K562 (cell line): ENCODE data around the gene PUM2. TPM values are rescaled to one million over a fixed set of nuclear protein-coding genes. Genes with fewer than 3 reads are reported as not detected.

Experiments used
- ARID3B ChIP-seq: fragments of 250-450 bp; sonication (Bioruptor Pico); IDR thresholded peaks from 2 replicates; pipeline ENCODE4 v1.4.0; 2020; ENCODE audit warnings: borderline replicate concordance
- DDX20 ChIP-seq: fragments of 450-650 bp; IDR thresholded peaks from 2 replicates; pipeline ENCODE4 v1.6.1; 2016; ENCODE audit warnings: missing genetic modification characterization, low read depth, mild to moderate bottlenecking, missing compliant biosample characterization, moderate library complexity
- GTF2B ChIP-seq: IDR thresholded peaks from 2 replicates; pipeline ENCODE4 v1.6.1; 2011; ENCODE audit not compliant: insufficient read length; ENCODE audit errors: extremely low read depth
- MEF2D ChIP-seq: conservative IDR thresholded peaks from 2 replicates; pipeline ENCODE4 v1.6.1; 2016; ENCODE audit warnings: low read depth, missing genetic modification characterization, missing compliant biosample characterization
- PCBP1 ChIP-seq: fragments of 200-400 bp; formaldehyde crosslinking; IDR thresholded peaks from 2 replicates; pipeline ENCODE4 v1.6.1; 2018; ENCODE audit warnings: mild to moderate bottlenecking, low read depth, low read length; ENCODE audit not compliant: poor library complexity, severe bottlenecking
- RBM25 ChIP-seq: fragments of 200-400 bp; formaldehyde crosslinking; IDR thresholded peaks from 2 replicates; pipeline ENCODE4 v1.6.1; 2018; ENCODE audit warnings: low read length, low read depth, moderate library complexity; ENCODE audit not compliant: severe bottlenecking
- RFX1 ChIP-seq: fragments of 450-650 bp; IDR thresholded peaks from 2 replicates; pipeline ENCODE4 v1.6.1; 2016; ENCODE audit warnings: mild to moderate bottlenecking, moderate library complexity
- RREB1 ChIP-seq: fragments of 250-450 bp; sonication (Bioruptor Pico); IDR thresholded peaks from 2 replicates; pipeline ENCODE4 v1.4.0; 2020
- SMARCC2 ChIP-seq: fragments of 450-650 bp; IDR thresholded peaks from 2 replicates; pipeline ENCODE4 v1.6.1; 2017; ENCODE audit warnings: antibody characterized with exemption, moderate library complexity, mild to moderate bottlenecking, low read depth
- TRIM28 ChIP-seq: fragments of 450-650 bp; IDR thresholded peaks from 2 replicates; pipeline ENCODE4 v1.6.1; 2017
- UBTF ChIP-seq, 2 experiments: IDR thresholded peaks; 2 replicates each; pipeline ENCODE4 v1.6.1; 2012; ENCODE audit warnings: improper control_type of control experiment in 2 of 2, low read depth in 2 of 2, low read length in 2 of 2, borderline replicate concordance in 1 of 2
- XRCC4 ChIP-seq: IDR thresholded peaks from one replicate; pipeline ENCODE4 v1.6.1; 2011; ENCODE audit not compliant: insufficient read depth, insufficient read length; ENCODE audit errors: extremely low read depth
- ZBTB2 ChIP-seq: fragments of 450-650 bp; IDR thresholded peaks from 2 replicates; pipeline ENCODE4 v1.6.1; 2016; ENCODE audit warnings: antibody characterized with exemption
- ZNF217 ChIP-seq: sonication (generic); formaldehyde crosslinking; IDR thresholded peaks from 2 replicates; pipeline ENCODE4 v1.8.0; 2022; ENCODE audit warnings: mild to moderate bottlenecking, missing genetic modification reagents
- ZNF263 ChIP-seq: sonication (generic); formaldehyde crosslinking; IDR thresholded peaks from 2 replicates; pipeline ENCODE4 v1.8.0; 2022; ENCODE audit warnings: mild to moderate bottlenecking, missing genetic modification reagents, borderline replicate concordance
- polyA plus RNA-seq, 8 experiments: library from polyadenylated mRNA; depleted of rRNA in 4 of 8; stranded (reverse) in 5 of 8; unstranded in 3 of 8; fragments of >200 nt; fragmentation: Nextera tagmentation in 2 of 8; fragmentation: Illumina TruSeq in 1 of 8; extraction: Ambion mirVana in 2 of 8; extraction: Trizol in 1 of 8; gene quantifications; 2 replicates each; pipeline versions ENCODE4 v1.2.1 to v1.2.3, GENCODE V29; 2011 to 2014; ENCODE audit warnings: inconsistent platforms in 1 of 8, missing spikeins in 1 of 8
- total RNA-seq, 7 experiments: library from RNA; depleted of rRNA in 6 of 7; stranded (reverse); fragments of >200 nt in 6 of 7; fragmentation: Illumina TruSeq in 2 of 7; extraction: Trizol in 2 of 7; gene quantifications; 2 replicates each; pipeline versions ENCODE4 v1.2.1 to v1.2.3, GENCODE V29; 2011 to 2021; ENCODE audit warnings: low replicate concordance in 1 of 7

The PUM2 gene
- total and polyA plus RNA-seq, 9 of the 15 experiments (the other 6 are each of a cell fraction or from before 2014, with no cell fraction given), result 13.4 to 61.9 (median 28.3) TPM

GRCh38 chr2:20378891-20379519 is 28.4 kb upstream of the PUM2 start (continued):
- TF ChIP-seq XRCC4 (no peak), ZNF263 (CRISPR knock-in tag) (peak; percentile 50; the same call in 1 of the 2 replicates), MEF2D (tag) (no peak), GTF2B (no peak), DDX20 (tag) (no peak), ZNF217 (CRISPR knock-in tag) (no peak), RBM25 (no peak), ARID3B (CRISPR knock-in tag) (no peak), UBTF (IDR thresholded peaks at IDR 0.05; ENCODE audit: borderline replicate concordance in 1 of 2, low read depth in 2 of 2, low read length in 2 of 2) (no peak), SMARCC2 (no peak), RREB1 (CRISPR knock-in tag) (no peak), ZBTB2 (no peak), PCBP1 (no peak), TRIM28 (no peak), RFX1 (no peak)
